ENCODE measurements around the gene COPS4.
A peak's percentile ranks its signal among the peaks of the same experiment; 100 is the strongest.

The COPS4 gene

DNA sequence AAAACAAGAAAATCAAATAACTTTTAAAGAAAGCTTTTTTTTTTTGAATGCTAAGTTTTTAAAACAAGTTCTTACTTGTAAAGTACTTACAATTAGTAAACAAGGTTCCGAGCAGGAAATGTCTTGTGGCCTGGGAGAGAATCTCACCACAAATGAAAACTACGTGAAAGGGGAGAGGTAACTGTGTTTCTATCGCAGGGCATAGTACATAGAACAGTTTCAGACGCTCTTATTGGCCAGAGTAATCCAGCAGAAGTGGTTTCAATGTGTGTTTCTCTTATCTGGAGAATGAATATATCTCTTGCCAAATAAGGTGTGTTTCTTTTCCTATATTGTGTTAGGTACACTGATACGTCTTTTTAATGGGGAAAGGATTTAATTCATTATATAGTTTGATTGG lies 79.6 kb downstream of the COPS4 start, which contains the start of gene PLAC8:
Gene PLAC8, minus strand, starts transcription at position 154 of the 400 bp plus-strand sequence. CDS start 6,808 bp downstream, outside the sequence.
- H3K27ac Mint-ChIP-seq, result peak within 1 kb of the TSS; percentile 92
- H3K4me3 Mint-ChIP-seq, result peak within 1 kb of the TSS; percentile 79
- peaks cover 9% of the 10 kb centered on the region for H3K36me3 Mint-ChIP-seq
- ATAC-seq (peak; percentile 57), DNase-seq (ENCODE audit: low spot score in 2 of 2) (no peak)
- H3K9me3 Mint-ChIP-seq, result no peaks in the 10 kb centered on the region
- H3K4me1 Mint-ChIP-seq, result peaks cover 30% of the 10 kb centered on the region

DNA sequence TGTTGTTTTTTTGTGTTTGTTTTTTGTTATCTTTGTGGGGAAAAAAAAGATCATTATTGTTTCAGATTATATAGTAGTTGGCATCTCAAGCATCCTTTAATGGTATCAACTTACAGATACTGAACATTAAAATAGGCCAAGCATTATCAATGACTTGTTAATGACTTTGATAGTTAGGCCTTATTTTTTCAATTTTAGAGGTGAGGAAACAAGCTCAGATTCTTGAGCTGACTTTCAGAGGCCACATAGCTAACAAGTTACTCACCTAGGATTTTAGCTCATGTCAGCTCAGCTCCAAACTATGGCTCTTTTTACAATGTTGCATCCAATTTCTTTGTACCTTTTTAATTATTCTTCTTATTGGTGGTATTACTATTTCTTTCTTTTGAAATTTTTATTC lies 80.0 kb downstream of the COPS4 start:
- Mint-ChIP-seq H3K27ac (peak overlapping the region; percentile 92), H3K36me3 (peaks cover 7% of the 10 kb centered on the region), H3K4me1 (peaks cover 30% of the 10 kb centered on the region), H3K9me3 (no peaks in the 10 kb centered on the region), H3K4me3 (peak overlapping the region; percentile 79)
- ATAC-seq (no peak), DNase-seq (ENCODE audit: low spot score in 2 of 2) (no peak)

DNA sequence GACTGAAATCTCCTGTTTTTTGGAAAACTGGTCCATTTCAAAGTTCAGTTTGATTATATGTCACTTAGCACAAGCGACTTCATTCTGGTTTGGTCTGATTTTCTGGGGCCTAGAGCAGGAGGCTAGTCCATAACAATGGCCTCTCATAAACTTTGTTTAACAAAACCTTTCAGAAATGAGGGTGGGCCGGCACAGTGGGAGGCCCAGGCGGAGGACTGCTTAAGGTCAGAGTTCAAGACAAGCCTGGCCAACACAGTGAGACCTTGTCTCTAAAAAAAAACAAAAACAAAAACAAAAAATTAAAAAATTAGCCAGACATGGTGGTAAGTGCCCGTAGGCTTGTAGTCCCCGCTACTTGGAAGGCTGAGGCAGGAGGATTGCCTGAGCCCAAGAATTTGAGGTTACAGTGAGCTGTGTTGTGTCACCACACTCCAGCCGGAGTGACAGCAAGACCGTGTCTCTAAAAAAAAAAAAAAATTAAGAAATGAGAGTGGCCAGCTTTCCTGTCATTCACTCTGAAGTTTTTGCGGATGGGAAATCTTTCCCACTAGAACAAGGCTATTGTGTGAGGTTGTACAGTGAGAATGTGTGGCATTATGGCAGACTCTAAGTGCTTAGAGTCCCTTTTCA lies 80.8 kb downstream of the COPS4 start:
- no peak for ATAC-seq
- no peaks in the 10 kb centered on the region for H3K9me3 Mint-ChIP-seq
- peak overlapping the region; percentile 79 for H3K4me3 Mint-ChIP-seq
- peak overlapping the region; percentile 92 for H3K27ac Mint-ChIP-seq
- no peaks in the 10 kb centered on the region for H3K36me3 Mint-ChIP-seq
- DNase-seq (ENCODE audit: low spot score in 2 of 2), result no peak
- peaks cover 30% of the 10 kb centered on the region for H3K4me1 Mint-ChIP-seq

DNA sequence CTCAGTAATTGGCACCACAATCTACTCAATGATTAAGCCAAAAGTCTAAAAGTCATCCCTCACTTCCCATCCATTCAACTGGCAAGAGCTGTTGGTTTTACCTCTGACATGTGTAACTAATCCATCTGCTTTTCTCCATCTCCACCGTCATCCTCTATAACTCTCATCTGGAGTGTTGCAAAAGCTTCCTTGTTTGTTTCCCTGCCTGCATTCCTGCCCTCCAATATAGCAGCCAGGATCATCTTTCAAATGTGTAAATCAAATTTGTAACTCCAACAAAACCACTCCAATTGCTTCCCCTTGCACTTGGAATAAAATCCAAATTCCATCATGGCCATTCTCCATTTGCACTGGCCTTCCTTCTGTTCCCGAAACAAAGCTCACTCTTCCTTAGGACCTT lies 83.9 kb downstream of the COPS4 start:
- ATAC-seq (no peak), DNase-seq (ENCODE audit: low spot score in 2 of 2) (no peak)
- H3K4me1 Mint-ChIP-seq, result peaks cover 18% of the 10 kb centered on the region
- H3K9me3 Mint-ChIP-seq, result no peaks in the 10 kb centered on the region
- no peak overlapping the region for H3K4me3 Mint-ChIP-seq
- no peaks in the 10 kb centered on the region for H3K36me3 Mint-ChIP-seq
- no peak overlapping the region for H3K27ac Mint-ChIP-seq

DNA sequence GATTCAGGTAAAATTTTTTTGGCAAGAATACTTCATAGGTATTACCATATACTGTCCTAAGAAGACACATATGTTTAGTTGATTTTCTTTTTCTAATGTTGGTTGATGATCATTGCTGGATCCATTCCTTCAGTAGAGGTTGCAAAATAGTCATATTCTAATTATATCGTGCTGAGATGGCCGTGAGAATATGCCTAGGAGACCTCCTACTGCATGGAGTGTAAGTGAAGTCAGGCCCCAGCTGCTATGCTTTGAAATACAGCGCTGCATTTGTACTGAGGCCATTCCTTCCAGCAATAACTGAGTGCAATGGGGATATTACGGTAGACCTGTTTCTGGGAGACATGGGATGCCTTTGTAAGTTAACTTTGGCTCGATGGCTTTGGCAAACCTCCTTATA lies 86.3 kb downstream of the COPS4 start:
- H3K4me3 Mint-ChIP-seq, result no peak overlapping the region
- H3K9me3 Mint-ChIP-seq, result no peaks in the 10 kb centered on the region
- H3K27ac Mint-ChIP-seq, result no peak overlapping the region
- no peaks in the 10 kb centered on the region for H3K36me3 Mint-ChIP-seq
- ATAC-seq, result no peak
- no peak for DNase-seq (ENCODE audit: low spot score in 2 of 2)
- H3K4me1 Mint-ChIP-seq, result peaks cover 13% of the 10 kb centered on the region

DNA sequence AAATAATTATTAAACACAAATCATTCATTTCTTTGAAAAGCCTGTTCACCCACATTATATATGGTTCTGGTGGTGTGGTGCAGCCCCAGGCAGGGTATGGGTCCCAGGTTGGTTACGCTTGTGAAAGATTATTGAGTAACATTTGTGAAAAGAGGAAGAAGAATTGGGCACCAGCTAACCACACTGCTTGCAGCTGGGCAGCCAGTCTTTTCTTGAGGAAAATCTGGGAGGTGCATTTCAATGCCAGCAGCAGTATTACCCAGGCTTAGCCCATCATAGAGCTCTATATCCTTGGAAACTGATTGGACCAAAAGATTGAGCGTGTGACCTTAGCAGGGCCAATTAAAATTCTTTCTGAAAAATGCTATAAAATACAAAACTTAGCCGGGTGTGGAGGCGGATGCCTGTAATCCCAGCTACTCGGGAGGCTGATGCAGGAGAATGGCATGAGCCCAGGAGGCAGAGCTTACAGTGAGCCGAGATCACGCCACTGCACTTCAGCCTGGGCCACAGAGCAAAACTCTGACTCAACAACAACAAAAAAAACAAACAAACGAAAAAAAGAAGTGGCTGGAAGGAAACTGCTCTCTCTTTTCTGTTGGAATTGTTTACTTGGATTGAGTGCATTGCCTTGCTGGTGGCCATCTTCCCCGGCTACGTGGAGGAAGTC lies 89.3 kb downstream of the COPS4 start:
- DNase-seq (ENCODE audit: low spot score in 2 of 2), result no peak
- H3K4me3 Mint-ChIP-seq, result no peak overlapping the region
- no peaks in the 10 kb centered on the region for H3K36me3 Mint-ChIP-seq
- ATAC-seq, result no peak
- H3K9me3 Mint-ChIP-seq, result no peaks in the 10 kb centered on the region
- no peak overlapping the region for H3K27ac Mint-ChIP-seq
- H3K4me1 Mint-ChIP-seq, result peaks cover 12% of the 10 kb centered on the region
